Chondrocyte (in vitro differentiated cells): Measurements from ENCODE around the gene BRICD5. TPM values are rescaled to one million over a fixed set of nuclear protein-coding genes. Genes with fewer than 3 reads are reported as not detected.

Experiments used
- DNase-seq: peaks from one replicate; pipeline ENCODE4 v3.0.0; 2021; ENCODE audit warnings: mixed read lengths, low spot score
- H3K27ac Mint-ChIP-seq: one replicate; pipeline ENCODE4 v1.8.0; 2021; ENCODE audit warnings: mild to moderate bottlenecking, moderate library complexity, mixed read lengths; ENCODE audit not compliant: unreplicated experiment
- H3K27me3 Mint-ChIP-seq: 2 replicates; pipeline ENCODE4 v1.8.0; 2021; ENCODE audit warnings: low read depth, mixed read lengths
- H3K36me3 Mint-ChIP-seq: 2 replicates; pipeline ENCODE4 v1.8.0; 2021; ENCODE audit warnings: low read depth, mixed read lengths
- H3K4me1 Mint-ChIP-seq: 2 replicates; pipeline ENCODE4 v1.8.0; 2021; ENCODE audit warnings: low read depth, mild to moderate bottlenecking, mixed read lengths
- H3K4me3 Mint-ChIP-seq: one replicate; pipeline ENCODE4 v1.8.0; 2021; ENCODE audit warnings: mild to moderate bottlenecking, moderate library complexity, mixed read lengths; ENCODE audit not compliant: unreplicated experiment
- H3K9me3 Mint-ChIP-seq: 2 replicates; pipeline ENCODE4 v1.8.0; 2021; ENCODE audit warnings: low read depth, mixed read lengths
- CTCF ChIP-seq: fragments of 200-600 bp; sonication (generic); IDR thresholded peaks from 2 replicates; pipeline ENCODE4 v1.5.0; 2021; ENCODE audit warnings: antibody characterized with exemption, mild to moderate bottlenecking, moderate library complexity
- total RNA-seq: library from RNA; stranded (reverse); gene quantifications from 3 replicates; pipeline ENCODE4 v1.2.1, GENCODE V29; 2021

The BRICD5 gene
- total RNA-seq, 1 donor from 2014 or later, result 5.4 TPM

DNA sequence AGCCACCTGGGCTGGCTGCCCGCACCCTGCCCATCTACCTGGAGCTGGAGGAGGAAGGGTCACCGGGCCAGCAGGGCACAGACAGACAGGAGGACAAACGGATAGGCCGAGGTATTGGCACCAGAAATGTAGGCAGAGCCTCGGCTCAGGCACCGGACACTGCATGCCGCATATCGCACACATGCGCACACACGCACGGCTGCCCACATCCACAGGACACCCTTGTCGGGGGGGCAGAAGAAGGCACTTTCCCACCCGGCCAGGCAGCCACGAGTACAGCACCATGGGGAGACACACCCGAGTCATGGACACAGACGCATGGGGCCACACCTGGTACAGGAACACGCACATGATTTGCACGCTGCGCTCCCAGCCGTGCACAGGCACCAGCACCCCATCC is 28.7 kb downstream of the BRICD5 start:
- H3K4me1 Mint-ChIP-seq, result no peaks in the 10 kb centered on the region
- H3K27me3 Mint-ChIP-seq, result no peaks in the 10 kb centered on the region
- H3K9me3 Mint-ChIP-seq, result no peaks in the 10 kb centered on the region
- no peak overlapping the region for H3K4me3 Mint-ChIP-seq
- no peak for DNase-seq
- H3K27ac Mint-ChIP-seq, result no peak overlapping the region
- H3K36me3 Mint-ChIP-seq, result peaks cover 4% of the 10 kb centered on the region
- no peak for TF ChIP-seq CTCF

GRCh38 chr16:2180962-2181923 is 29.4 kb downstream of the BRICD5 start:
- no peak for DNase-seq
- Mint-ChIP-seq H3K9me3 (no peaks in the 10 kb centered on the region), H3K27ac (no peak overlapping the region), H3K4me1 (no peaks in the 10 kb centered on the region), H3K36me3 (peaks cover 4% of the 10 kb centered on the region), H3K27me3 (no peaks in the 10 kb centered on the region), H3K4me3 (no peak overlapping the region)
- no peak for TF ChIP-seq CTCF

DNA sequence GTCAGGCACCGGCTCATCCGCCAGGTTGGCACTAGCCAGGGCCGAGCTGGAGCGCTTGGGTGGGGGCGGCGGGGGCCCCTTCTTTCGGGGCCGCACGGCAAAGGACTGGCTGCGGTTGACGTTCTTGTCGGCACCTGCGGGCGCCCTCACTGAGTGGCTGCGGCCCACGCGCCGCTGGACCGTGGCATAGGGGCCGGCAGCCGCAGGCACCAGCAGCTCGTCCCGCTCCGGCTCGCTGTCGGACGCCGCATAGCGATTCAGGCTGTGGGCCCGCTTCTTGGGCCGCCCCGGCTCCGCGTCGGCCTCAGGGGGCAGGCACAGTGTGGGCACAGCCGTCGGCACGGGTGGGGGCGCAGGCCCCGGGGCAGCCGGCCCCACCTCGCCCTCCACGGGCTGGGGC is 30.2 kb downstream of the BRICD5 start:
- no peak for TF ChIP-seq CTCF
- H3K9me3 Mint-ChIP-seq, result no peaks in the 10 kb centered on the region
- H3K36me3 Mint-ChIP-seq, result peaks cover 8% of the 10 kb centered on the region
- H3K27me3 Mint-ChIP-seq, result no peaks in the 10 kb centered on the region
- H3K4me3 Mint-ChIP-seq, result no peak overlapping the region
- H3K4me1 Mint-ChIP-seq, result no peaks in the 10 kb centered on the region
- H3K27ac Mint-ChIP-seq, result no peak overlapping the region
- DNase-seq, result no peak

DNA sequence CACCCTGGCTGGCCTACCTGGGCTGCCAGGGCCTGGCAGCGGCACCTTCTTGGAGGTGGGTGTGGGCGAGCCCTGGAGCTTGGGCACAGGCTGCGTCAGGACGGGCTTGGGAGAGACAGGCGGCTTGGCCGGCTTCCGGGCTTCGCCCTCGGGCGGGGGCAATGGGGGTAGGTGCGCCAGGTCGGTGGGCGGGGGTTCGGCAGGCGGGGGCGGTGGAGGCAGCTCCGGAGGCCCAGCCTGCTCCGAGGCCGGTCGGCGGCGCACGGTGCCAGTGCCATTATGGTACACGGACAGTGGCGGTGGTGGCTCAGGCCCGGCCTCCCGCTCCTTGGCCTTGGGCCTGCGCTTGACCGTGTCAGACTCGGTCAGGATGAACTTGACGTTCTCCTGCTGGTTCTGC is 31.1 kb downstream of the BRICD5 start:
- DNase-seq, result no peak
- Mint-ChIP-seq H3K4me3 (no peak overlapping the region), H3K27ac (no peak overlapping the region), H3K36me3 (peaks cover 8% of the 10 kb centered on the region), H3K9me3 (no peaks in the 10 kb centered on the region), H3K27me3 (no peaks in the 10 kb centered on the region), H3K4me1 (no peaks in the 10 kb centered on the region)
- TF ChIP-seq CTCF, result no peak

GRCh38 chr16:2179107-2179501 is 31.6 kb downstream of the BRICD5 start:
- no peak for TF ChIP-seq CTCF
- Mint-ChIP-seq H3K9me3 (no peaks in the 10 kb centered on the region), H3K4me3 (no peak overlapping the region), H3K27me3 (no peaks in the 10 kb centered on the region), H3K4me1 (no peaks in the 10 kb centered on the region), H3K27ac (no peak overlapping the region), H3K36me3 (peaks cover 10% of the 10 kb centered on the region)
- no peak for DNase-seq
